ENCODE measurements around the gene FAM162B.
"Not testable (repeated sequence)": the region's sequence is repeated elsewhere in the genome, so short reads cannot be mapped to it uniquely, and the experiment has no call there.

Gene FAM162B

DNA sequence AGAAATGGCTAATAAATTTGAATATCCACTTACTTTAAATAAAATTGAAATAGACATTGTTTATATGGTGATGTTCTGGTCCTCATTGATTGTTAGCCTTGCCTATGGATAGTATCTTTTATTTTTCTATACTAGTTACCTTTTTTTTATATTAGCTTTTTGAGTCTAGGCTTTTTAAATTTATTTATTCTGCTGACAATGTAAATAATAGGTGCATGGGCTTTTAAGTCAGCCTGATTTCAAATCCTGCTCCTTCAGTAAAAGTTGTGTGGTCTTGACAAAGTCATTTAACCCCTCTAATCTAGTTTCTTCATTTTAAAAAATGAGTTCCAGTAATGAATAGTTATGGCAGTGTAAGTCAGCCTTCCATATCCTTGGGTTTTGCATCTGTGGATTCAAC is 38.6 kb downstream of the FAM162B start:
- DNase-seq (ENCODE audit: low read depth) = no peak

GRCh38 chr6:116714761-116715160 is 50.8 kb downstream of the FAM162B start:
- DNase-seq (ENCODE audit: low read depth) = no peak

GRCh38 chr6:116714296-116714695 is 51.2 kb downstream of the FAM162B start:
- no peak for DNase-seq (ENCODE audit: low read depth)

GRCh38 chr6:116705917-116706316 is 59.6 kb downstream of the FAM162B start:
- no peak for DNase-seq (ENCODE audit: low read depth)

GRCh38 chr6:116703888-116704287 is 61.6 kb downstream of the FAM162B start:
- not testable (repeated sequence) for DNase-seq (ENCODE audit: low read depth)

All from stromal cell of bone marrow (primary cell).